HCT116 (cell line): ENCODE data around the gene GFAP. TPM values are rescaled to one million over a fixed set of nuclear protein-coding genes. Genes with fewer than 3 reads are reported as not detected.

Experiments
- ATAC-seq: fragments of 200-7000 bp; cut with Tn5 transposase; 2 replicates; pipeline ENCODE4 v1.9.1; 2020; ENCODE audit warnings: mild to moderate bottlenecking, moderate library complexity
- BruUV-seq: library from RNA; stranded (reverse); fragments of 400-500 nt; replicated peaks from 2 replicates; lab custom pipeline; 2021; lab: Mats Ljungman, UMichigan
- CTCF ChIA-PET: fragments of 300-600 bp; sonication (Branson Sonifier 250); formaldehyde crosslinking; loops from one replicate; lab custom pipeline; 2021; ENCODE audit warnings: antibody characterized with exemption; lab: Charles Lee
- POLR2A ChIA-PET: fragments of 300-600, 350-600 bp; sonication (Branson Sonifier 250); formaldehyde crosslinking; loops from one replicate; lab custom pipeline; 2021; ENCODE audit warnings: antibody characterized with exemption; lab: Charles Lee
- RAD21 ChIA-PET, 2 experiments: fragments of 300-600 bp; sonication (Branson Sonifier 250); formaldehyde crosslinking; loops; one replicate each; lab custom pipeline; 2023; ENCODE audit warnings: low total read pairs in 2 of 2; ENCODE audit not compliant: uncharacterized antibody in 2 of 2, unreplicated experiment in 2 of 2, low non-redundant PET in 1 of 2; lab: Charles Lee
- DNase-seq: peaks from one replicate; pipeline ENCODE4 v3.0.0-alpha.2; 2010; ENCODE audit warnings: low read depth, low spot score
- H2AFZ ChIP-seq: fragments of 200-600 bp; shearing (Covaris generic), sonication (generic); 2 replicates; pipeline ENCODE4 v1.6.1; 2017; ENCODE audit warnings: low read depth, mixed run types, mixed read lengths, antibody characterized with exemption, low read length; ENCODE audit not compliant: poor library complexity, severe bottlenecking
- H3K27ac ChIP-seq: 2 replicates; pipeline ENCODE4 v1.5.1; 2012; ENCODE audit warnings: low read depth, low read length
- H3K27me3 ChIP-seq: fragments of 200-600 bp; sonication (generic); 2 replicates; pipeline ENCODE4 v1.6.1; 2016; ENCODE audit warnings: mixed run types, low read length, mixed read lengths; ENCODE audit not compliant: insufficient read depth
- H3K36me3 ChIP-seq, 2 experiments: fragments of 200-500 bp in 1 of 2; fragments of 200-600 bp in 1 of 2; sonication (Bioruptor generic) in 1 of 2; sonication (generic) in 1 of 2; 2 replicates each; pipeline versions ENCODE4 v1.5.1 to v1.6.1; 2014 to 2016; ENCODE audit warnings: low read length in 2 of 2, inconsistent platforms in 1 of 2, mixed read lengths in 1 of 2, mixed run types in 1 of 2; ENCODE audit not compliant: insufficient read depth in 2 of 2, control insufficient read depth in 1 of 2
- H3K4me1 ChIP-seq, 2 experiments: fragments of 200-600 bp in 1 of 2; sonication (generic) in 1 of 2; 2 replicates each; pipeline versions ENCODE4 v1.5.1 to v1.6.1; 2012 to 2017; ENCODE audit warnings: low read length in 2 of 2, inconsistent platforms in 1 of 2, mild to moderate bottlenecking in 1 of 2, mixed read lengths in 1 of 2, mixed run types in 1 of 2, moderate library complexity in 1 of 2; ENCODE audit not compliant: insufficient read depth in 2 of 2, control insufficient read depth in 1 of 2
- H3K4me2 ChIP-seq: fragments of 200-600 bp; sonication (generic); 2 replicates; pipeline ENCODE4 v1.6.1; 2017; ENCODE audit warnings: mixed run types, low read length, mixed read lengths
- H3K4me3 ChIP-seq, 2 experiments: fragments of 200-600 bp in 1 of 2; sonication (generic) in 1 of 2; replicated peaks in 1 of 2; 2 replicates each; pipeline ENCODE4 v1.5.1; 2011 to 2016; ENCODE audit warnings: low read length in 2 of 2, control low read depth in 1 of 2, low read depth in 1 of 2, mild to moderate bottlenecking in 1 of 2, mixed read lengths in 1 of 2, mixed run types in 1 of 2
- H3K79me2 ChIP-seq: fragments of 200-600 bp; sonication (generic); 2 replicates; pipeline ENCODE4 v1.6.1; 2017; ENCODE audit warnings: mild to moderate bottlenecking, mixed run types, low read length, moderate library complexity, mixed read lengths; ENCODE audit not compliant: insufficient read depth
- H3K9ac ChIP-seq: fragments of 200-600 bp; sonication (generic); 2 replicates; pipeline ENCODE4 v1.6.1; 2016; ENCODE audit warnings: low read length, mixed read lengths
- H3K9me2 ChIP-seq: fragments of 200-600 bp; sonication (generic), shearing (Covaris generic); 2 replicates; pipeline ENCODE4 v1.6.1; 2017; ENCODE audit warnings: mixed run types, mild to moderate bottlenecking, moderate library complexity; ENCODE audit not compliant: insufficient read depth
- H3K9me3 ChIP-seq, 2 experiments: fragments of 200-500 bp in 1 of 2; fragments of 200-600 bp in 1 of 2; sonication (Bioruptor generic) in 1 of 2; sonication (generic) in 1 of 2; 2 replicates each; pipeline ENCODE4 v1.6.1; 2014 to 2017; ENCODE audit warnings: low read length in 2 of 2, mixed read lengths in 2 of 2, inconsistent platforms in 1 of 2, low read depth in 1 of 2, mild to moderate bottlenecking in 1 of 2, mixed run types in 1 of 2, moderate library complexity in 1 of 2; ENCODE audit not compliant: control insufficient read depth in 1 of 2, insufficient read depth in 1 of 2
- H4K20me1 ChIP-seq: fragments of 200-600 bp; sonication (generic), shearing (Covaris generic); 2 replicates; pipeline ENCODE4 v1.6.1; 2017; ENCODE audit warnings: mixed run types, mild to moderate bottlenecking, moderate library complexity; ENCODE audit not compliant: insufficient read depth
- CBX3 ChIP-seq: IDR thresholded peaks from 2 replicates; pipeline ENCODE4 v1.6.1; 2012; ENCODE audit warnings: low read depth
- CEBPB ChIP-seq: IDR thresholded peaks from 2 replicates; pipeline ENCODE4 v1.6.1; 2012; ENCODE audit warnings: low read depth
- ELF1 ChIP-seq: IDR thresholded peaks from 2 replicates; pipeline ENCODE4 v1.6.1; 2012; ENCODE audit warnings: low read depth, borderline replicate concordance
- EZH2phosphoT487 ChIP-seq: fragments of 200-600 bp; IDR thresholded peaks from 2 replicates; pipeline ENCODE4 v1.6.1; 2018; ENCODE audit warnings: antibody characterized with exemption, borderline replicate concordance
- FOSL1 ChIP-seq: IDR thresholded peaks from 2 replicates; pipeline ENCODE4 v1.6.1; 2012; ENCODE audit warnings: low read depth
- JUND ChIP-seq: IDR thresholded peaks from 2 replicates; pipeline ENCODE4 v1.6.1; 2012
- MAX ChIP-seq: IDR thresholded peaks from 2 replicates; pipeline ENCODE4 v1.6.1; 2012
- POLR2A ChIP-seq: IDR thresholded peaks from 2 replicates; pipeline ENCODE4 v1.7.0; 2011; ENCODE audit warnings: borderline replicate concordance; ENCODE audit not compliant: insufficient read depth, insufficient read length; ENCODE audit errors: extremely low read depth
- POLR2AphosphoS5 ChIP-seq: IDR thresholded peaks from 2 replicates; pipeline ENCODE4 v1.6.1; 2011; ENCODE audit warnings: mild to moderate bottlenecking, low read depth, low read length, moderate library complexity
- RAD21 ChIP-seq: IDR thresholded peaks from 2 replicates; pipeline ENCODE4 v1.6.1; 2012; ENCODE audit warnings: low read depth, mild to moderate bottlenecking
- SIN3A ChIP-seq: IDR thresholded peaks from 2 replicates; pipeline ENCODE4 v1.6.1; 2012; ENCODE audit warnings: low read depth
- SRF ChIP-seq: IDR thresholded peaks from 2 replicates; pipeline ENCODE4 v1.6.1; 2012; ENCODE audit warnings: low read depth
- TCF7L2 ChIP-seq: IDR thresholded peaks from 2 replicates; pipeline ENCODE4 v1.7.0; 2011; ENCODE audit warnings: borderline replicate concordance, inconsistent platforms; ENCODE audit not compliant: insufficient read depth, insufficient read length; ENCODE audit errors: extremely low read depth
- YY1 ChIP-seq: IDR thresholded peaks from 2 replicates; pipeline ENCODE4 v1.6.1; 2011; ENCODE audit warnings: low read length, low read depth, moderate library complexity, mild to moderate bottlenecking; ENCODE audit not compliant: insufficient replicate concordance; ENCODE audit errors: extremely low read depth
- ZFX ChIP-seq: fragments of 450-650 bp; IDR thresholded peaks from 2 replicates; pipeline ENCODE4 v1.6.1; 2017
- ZNF274 ChIP-seq: fragments of 200-500 bp; sonication (Bioruptor generic); IDR thresholded peaks from 2 replicates; pipeline ENCODE4 v1.6.1; 2014; ENCODE audit warnings: mild to moderate bottlenecking, low read depth, low read length, inconsistent platforms
- intact Hi-C: fragments of 100-400 bp; cut with micrococcal nuclease; formaldehyde crosslinking; loops from 2 replicates; pipeline ENCODE4 v1.10.0; 2022
- total RNA-seq: library from RNA; stranded (reverse); gene quantifications from one replicate; pipeline ENCODE4 v1.2.1, GENCODE V29; 2021; ENCODE audit not compliant: unreplicated experiment
- TF ChIP-seq, protein P1 (sequence below): IDR thresholded peaks from 2 replicates; pipeline ENCODE4 v1.6.1; 2011; ENCODE audit warnings: mild to moderate bottlenecking, low read length, moderate library complexity; ENCODE audit not compliant: insufficient replicate concordance; ENCODE audit errors: extremely low read depth

The GFAP gene
- total RNA-seq, 1 experiment from 2014 or later, result not detected

DNA sequence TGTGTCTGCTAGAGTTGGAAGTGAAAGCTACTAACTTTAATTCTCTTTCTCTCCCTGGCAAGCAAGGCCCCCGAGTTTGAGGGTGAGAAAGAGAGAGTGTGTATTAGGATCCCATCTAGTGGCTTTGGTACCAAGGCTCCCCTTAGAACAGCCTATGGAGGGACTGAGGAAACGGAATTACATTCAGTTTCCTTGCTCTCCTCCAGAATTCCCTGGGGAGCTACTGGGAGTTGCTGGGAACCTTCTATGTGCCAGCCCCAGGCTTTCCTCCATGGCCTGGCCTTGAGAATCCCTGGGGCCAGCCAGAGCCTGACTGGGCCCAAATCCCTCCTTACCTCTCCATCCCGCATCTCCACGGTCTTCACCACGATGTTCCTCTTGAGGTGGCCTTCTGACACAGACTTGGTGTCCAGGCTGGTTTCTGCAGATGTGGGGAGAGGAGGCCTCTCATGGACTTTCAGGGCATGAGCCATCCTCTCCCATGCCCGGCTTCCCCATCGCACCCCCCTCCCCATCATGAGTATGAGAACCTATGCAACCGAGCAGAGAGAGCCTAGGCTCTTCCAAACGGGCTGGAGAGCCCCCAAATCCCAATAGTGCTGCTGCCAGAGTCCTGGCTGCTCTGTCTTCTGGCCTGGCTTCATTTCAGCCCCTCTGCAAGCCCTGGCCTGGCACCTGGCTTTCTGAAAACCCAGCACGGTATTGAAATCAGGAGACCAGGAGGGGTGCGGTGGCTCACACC, 7.4 kb downstream of the GFAP start:
- CTCF ChIA-PET, result interaction anchor here (1.1 kb wide), 1 partner anchor 12 kb away, joined by 3 read pairs; no protein-coding TSS in a partner anchor
- H3K4me3 ChIP-seq, result no peak overlapping the region
- ATAC-seq, result no peak
- no peak overlapping the region for H2AFZ ChIP-seq
- no TSS peak for BruUV-seq
- intact Hi-C loops, result no loop called here
- no peaks in the 10 kb centered on the region for H4K20me1 ChIP-seq
- H3K36me3 ChIP-seq, result no peaks in the 10 kb centered on the region
- POLR2A ChIA-PET, result no interaction called here
- no peak overlapping the region for H3K4me2 ChIP-seq
- DNase-seq, result no peak
- H3K79me2 ChIP-seq, result no peaks in the 10 kb centered on the region
- H3K9ac ChIP-seq, result no peak overlapping the region
- H3K4me1 ChIP-seq, result peaks cover 11 to 21% of the 10 kb centered on the region in 2 experiments
- no peak overlapping the region for H3K27ac ChIP-seq
- TF ChIP-seq FOSL1, result no peak
- no peaks in the 10 kb centered on the region for H3K9me2 ChIP-seq
- no peaks in the 10 kb centered on the region for H3K9me3 ChIP-seq
- RAD21 ChIA-PET, result no interaction called here
- no peaks in the 10 kb centered on the region for H3K27me3 ChIP-seq

- Histone ChIP-seq H3K79me2 (no peaks in the 10 kb centered on the region), H3K4me2 (peak overlapping the region; percentile 64), H4K20me1 (no peaks in the 10 kb centered on the region), H2AFZ (no peak overlapping the region), H3K9ac (no peak overlapping the region), H3K36me3 (no peaks in the 10 kb centered on the region), H3K9me3 (no peaks in the 10 kb centered on the region), H3K27ac (no peak overlapping the region; the same call in 1 of the 2 replicates), H3K4me1 (peaks cover 11 to 21% of the 10 kb centered on the region in 2 experiments), H3K9me2 (no peaks in the 10 kb centered on the region), H3K4me3 (no peak overlapping the region), H3K27me3 (no peaks in the 10 kb centered on the region)
- ATAC-seq, result no peak
- BruUV-seq, result no TSS peak
- DNase-seq, result no peak
- RAD21 ChIA-PET, result no interaction called here
- intact Hi-C loops, result no loop called here
- POLR2A ChIA-PET, result no interaction called here
- CTCF ChIA-PET, result interaction anchor here (1.1 kb wide), 1 partner anchor 13 kb away, joined by 3 read pairs; no protein-coding TSS in a partner anchor
- TF ChIP-seq POLR2A (no peak), ELF1 (no peak), YY1 (no peak), ZFX (no peak), EZH2phosphoT487 (no peak), SRF (no peak), ZNF274 (no peak), POLR2AphosphoS5 (no peak), RAD21 (no peak), CBX3 (no peak), MAX (no peak), JUND (no peak), SIN3A (no peak), TCF7L2 (no peak), CEBPB (no peak)
- TF ChIP-seq, protein P1, sequence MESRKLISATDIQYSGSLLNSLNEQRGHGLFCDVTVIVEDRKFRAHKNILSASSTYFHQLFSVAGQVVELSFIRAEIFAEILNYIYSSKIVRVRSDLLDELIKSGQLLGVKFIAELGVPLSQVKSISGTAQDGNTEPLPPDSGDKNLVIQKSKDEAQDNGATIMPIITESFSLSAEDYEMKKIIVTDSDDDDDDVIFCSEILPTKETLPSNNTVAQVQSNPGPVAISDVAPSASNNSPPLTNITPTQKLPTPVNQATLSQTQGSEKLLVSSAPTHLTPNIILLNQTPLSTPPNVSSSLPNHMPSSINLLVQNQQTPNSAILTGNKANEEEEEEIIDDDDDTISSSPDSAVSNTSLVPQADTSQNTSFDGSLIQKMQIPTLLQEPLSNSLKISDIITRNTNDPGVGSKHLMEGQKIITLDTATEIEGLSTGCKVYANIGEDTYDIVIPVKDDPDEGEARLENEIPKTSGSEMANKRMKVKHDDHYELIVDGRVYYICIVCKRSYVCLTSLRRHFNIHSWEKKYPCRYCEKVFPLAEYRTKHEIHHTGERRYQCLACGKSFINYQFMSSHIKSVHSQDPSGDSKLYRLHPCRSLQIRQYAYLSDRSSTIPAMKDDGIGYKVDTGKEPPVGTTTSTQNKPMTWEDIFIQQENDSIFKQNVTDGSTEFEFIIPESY, result no peak
Observed at GRCh38 chr17:44906763-44907728, 8.3 kb downstream of the GFAP start.
